Panc1 (cell line): ENCODE data around the gene GALNT9.

Experiments used
- CTCF ChIP-seq: fragments of 450-650 bp; IDR thresholded peaks from 2 replicates; pipeline ENCODE4 v1.5.1; 2017; ENCODE audit warnings: mild to moderate bottlenecking
- POLR2AphosphoS5 ChIP-seq: IDR thresholded peaks from 2 replicates; pipeline ENCODE4 v1.6.1; 2012; ENCODE audit warnings: mild to moderate bottlenecking, low read depth, low read length, moderate library complexity

- no peak for TF ChIP-seq CTCF
- no peak for TF ChIP-seq POLR2AphosphoS5
Observed at GRCh38 chr12:132185705-132186104, 143.7 kb downstream of the GALNT9 start.
